Measurements from ENCODE around the gene LRP3.
A peak's percentile ranks its signal among the peaks of the same experiment; 100 is the strongest.
"Not testable (repeated sequence)": the region's sequence is repeated elsewhere in the genome, so short reads cannot be mapped to it uniquely, and the experiment has no call there.

LRP3 gene

GRCh38 chr19:33203529-33203928 is 9.4 kb downstream of the LRP3 start:
- DNase-seq, result no peak

- DNase-seq, result no peak
Observed at GRCh38 chr19:33204136-33204973, 10.2 kb downstream of the LRP3 start.

- no peak for DNase-seq
Observed at GRCh38 chr19:33205110-33205509, 11.0 kb downstream of the LRP3 start.

- DNase-seq, result no peak
Observed at GRCh38 chr19:33205531-33206260, 11.6 kb downstream of the LRP3 start.

GRCh38 chr19:33206261-33207039 is 12.3 kb downstream of the LRP3 start:
- DNase-seq, result no peak

GRCh38 chr19:33207040-33207620 is 13.0 kb downstream of the LRP3 start:
- DNase-seq, result no peak

- no peak for DNase-seq
Observed at GRCh38 chr19:33207903-33208302, 13.8 kb downstream of the LRP3 start.

GRCh38 chr19:33208371-33208895 is 14.3 kb downstream of the LRP3 start:
- no peak for DNase-seq

GRCh38 chr19:33208904-33209849 is 15.0 kb downstream of the LRP3 start:
- no peak for DNase-seq

- not testable (repeated sequence) for DNase-seq
Observed at GRCh38 chr19:33209850-33210230, 15.7 kb downstream of the LRP3 start.

- DNase-seq, result no peak
Observed at GRCh38 chr19:33210266-33210940, 16.3 kb downstream of the LRP3 start.

- DNase-seq, result no peak
Observed at GRCh38 chr19:33211794-33212435, 17.8 kb downstream of the LRP3 start.

- no peak for DNase-seq
Observed at GRCh38 chr19:33212436-33213172, 18.5 kb downstream of the LRP3 start.

GRCh38 chr19:33214596-33214995 is 20.5 kb downstream of the LRP3 start:
- DNase-seq, result peak; percentile 61

GRCh38 chr19:33215438-33216197 is 21.5 kb downstream of the LRP3 start:
- DNase-seq, result no peak

- DNase-seq, result no peak
Observed at GRCh38 chr19:33216198-33216830, 22.2 kb downstream of the LRP3 start.

- no peak for DNase-seq
Observed at GRCh38 chr19:33217881-33218280, 23.8 kb downstream of the LRP3 start.

GRCh38 chr19:33219261-33219815 is 25.2 kb downstream of the LRP3 start:
- no peak for DNase-seq
